Tibial nerve (tissue), 4 donors: ENCODE measurements around the gene FLRT1. TPM values are rescaled to one million over a fixed set of nuclear protein-coding genes. Genes with fewer than 3 reads are reported as not detected.

ENCODE experiments used
- DNase-seq, 2 donors: peaks; one replicate each; pipeline ENCODE4 v3.0.0-alpha.2; 2019; ENCODE audit warnings: low spot score in 2 of 2
- H3K27ac ChIP-seq, 4 donors: fragments of 200-600 bp; sonication (generic) in 3 of 4; one replicate each; pipeline ENCODE4 v1.5.1; 2017 to 2019; ENCODE audit warnings: mild to moderate bottlenecking in 1 of 4
- H3K27me3 ChIP-seq, 2 donors: fragments of 200-600 bp; sonication (generic) in 1 of 2; one replicate each; pipeline versions ENCODE4 v1.5.1 to v1.6.0; 2017 to 2019
- H3K36me3 ChIP-seq, 3 donors: fragments of 200-600 bp; sonication (generic); one replicate each; pipeline ENCODE4 v1.5.1; 2018 to 2019
- H3K4me1 ChIP-seq, 4 donors: fragments of 200-600 bp; sonication (generic) in 3 of 4; one replicate each; pipeline ENCODE4 v1.5.1; 2017 to 2019
- H3K4me3 ChIP-seq, 4 donors: fragments of 200-600 bp; sonication (generic) in 3 of 4; one replicate each; pipeline ENCODE4 v1.5.1; 2017 to 2019; ENCODE audit warnings: mild to moderate bottlenecking in 1 of 4, moderate library complexity in 1 of 4
- H3K9me3 ChIP-seq, 4 donors: fragments of 200-600 bp; sonication (generic) in 3 of 4; one replicate each; pipeline ENCODE4 v1.5.1; 2017 to 2019
- CTCF ChIP-seq, 5 experiments: fragments of 200-600 bp in 3 of 5; fragments of 450-650 bp in 2 of 5; sonication (generic) in 3 of 5; IDR thresholded peaks; one replicate each; pipeline ENCODE4 v1.5.1; 2016 to 2019; ENCODE audit warnings: antibody characterized with exemption in 5 of 5, mild to moderate bottlenecking in 3 of 5, moderate library complexity in 2 of 5
- EP300 ChIP-seq, 2 donors: sonication (generic); formaldehyde crosslinking; IDR thresholded peaks; one replicate each; pipeline ENCODE4 v1.6.1; 2017; ENCODE audit warnings: antibody characterized with exemption in 2 of 2, mild to moderate bottlenecking in 1 of 2
- POLR2A ChIP-seq, 2 donors: fragments of 450-650 bp; IDR thresholded peaks; one replicate each; pipeline ENCODE4 v1.6.1; 2017; ENCODE audit warnings: antibody characterized with exemption in 2 of 2, mild to moderate bottlenecking in 2 of 2, moderate library complexity in 2 of 2
- WGBS, 2 donors: methylation state at CpG; one replicate each; pipeline ENCODE4 v1.1.5; 2018; 5-methylcytosine and 5-hydroxymethylcytosine counted together
- total RNA-seq, 4 donors: library from RNA; depleted of rRNA; stranded (reverse); fragments of >200 nt; gene quantifications; one replicate each; pipeline ENCODE4 v1.1.0, GENCODE V29; 2016

The FLRT1 gene
- total RNA-seq, 4 donors from 2014 or later = 0.39 to 2.1 (median 0.52) TPM

- Histone ChIP-seq H3K27me3 (peaks cover 0 to 37% of the 10 kb centered on the region in 2 donors), H3K27ac (peak overlapping the region in 1 of 4 donors; percentile 10), H3K4me3 (no peak overlapping the region), H3K9me3 (no peaks in the 10 kb centered on the region), H3K36me3 (no peaks in the 10 kb centered on the region), H3K4me1 (peaks cover 0 to 42% (median 14%) of the 10 kb centered on the region in 4 donors)
- 46 to 52% methylated on average over 9 of the region's 9 CpGs for whole genome bisulfite sequencing, 2 donors
- DNase-seq = no peak
- TF ChIP-seq CTCF (IDR thresholded peaks at IDR 0.05) (peak in 1 of 5 experiments; percentile 10), EP300 (IDR thresholded peaks at IDR 0.05) (no peak)
These were observed 1.3 kb upstream of the FLRT1 start for GRCh38 chr11:64034411-64034811.

- no peaks in the 10 kb centered on the region for H3K9me3 ChIP-seq
- H3K36me3 ChIP-seq = no peaks in the 10 kb centered on the region
- 8 to 12% methylated on average over 16 to 17 of the region's 17 CpGs for WGBS, 2 donors
- H3K27me3 ChIP-seq = peaks cover 0 to 36% of the 10 kb centered on the region in 2 donors
- DNase-seq = no peak
- peak overlapping the region in 1 of 4 donors; percentile 59 for H3K4me3 ChIP-seq
- H3K4me1 ChIP-seq = peaks cover 0 to 46% (median 14%) of the 10 kb centered on the region in 4 donors
- H3K27ac ChIP-seq = no peak overlapping the region
- TF ChIP-seq POLR2A (IDR thresholded peaks at IDR 0.05) (no peak), CTCF (IDR thresholded peaks at IDR 0.05) (no peak), EP300 (IDR thresholded peaks at IDR 0.05) (no peak)
These were observed 628 bp upstream of the FLRT1 start for GRCh38 chr11:64035081-64035524.

- Histone ChIP-seq H3K4me3 (peak overlapping the region; percentile 40 to 59 (median 48)), H3K27me3 (peaks cover 0 to 36% of the 10 kb centered on the region in 2 donors), H3K9me3 (no peaks in the 10 kb centered on the region), H3K36me3 (no peaks in the 10 kb centered on the region), H3K4me1 (peaks cover 0 to 58% (median 17%) of the 10 kb centered on the region in 4 donors), H3K27ac (peak overlapping the region; percentile 26 to 88 (median 68))
- WGBS, 2 donors = 0 to 1% methylated on average over 14 to 59 of the region's 85 CpGs
- TF ChIP-seq EP300 (IDR thresholded peaks at IDR 0.05) (no peak), POLR2A (IDR thresholded peaks at IDR 0.05) (no peak), CTCF (IDR thresholded peaks at IDR 0.05) (no peak)
- DNase-seq = no peak
These were observed 626 bp downstream of the FLRT1 start for GRCh38 chr11:64036087-64037026.

- 32 to 35% methylated on average over 11 to 18 of the region's 23 CpGs for WGBS, 2 donors
- Histone ChIP-seq H3K4me3 (peak overlapping the region; percentile 40 to 59 (median 48)), H3K36me3 (no peaks in the 10 kb centered on the region), H3K27me3 (peaks cover 0 to 36% of the 10 kb centered on the region in 2 donors), H3K9me3 (no peaks in the 10 kb centered on the region), H3K4me1 (peaks cover 0 to 66% (median 17%) of the 10 kb centered on the region in 4 donors), H3K27ac (peak overlapping the region in 3 of 4 donors; percentile 54 to 88 (median 82))
- no peak for DNase-seq
- TF ChIP-seq EP300 (IDR thresholded peaks at IDR 0.05) (no peak), CTCF (IDR thresholded peaks at IDR 0.05) (no peak), POLR2A (IDR thresholded peaks at IDR 0.05) (no peak)
These were observed 1.4 kb downstream of the FLRT1 start for GRCh38 chr11:64037027-64037634.
